Fibroblast of mammary gland (primary cell): ENCODE measurements around the gene MRPS6.
A peak's percentile ranks its signal among the peaks of the same experiment; 100 is the strongest.

ENCODE experiments used
- DNase-seq: peaks from one replicate; pipeline ENCODE4 v3.0.0-alpha.2; 2010; ENCODE audit warnings: low read depth
- H3K4me3 ChIP-seq: 2 replicates; pipeline ENCODE4 v1.5.1; 2011; ENCODE audit warnings: low read depth, mild to moderate bottlenecking, low read length, moderate library complexity; ENCODE audit not compliant: control insufficient read depth
- CTCF ChIP-seq: conservative IDR thresholded peaks from 2 replicates; pipeline ENCODE4 v1.5.1; 2011; ENCODE audit warnings: low read depth, low read length, inconsistent platforms; ENCODE audit not compliant: control insufficient read depth, insufficient read depth

MRPS6 gene

GRCh38 chr21:34073032-34073748 is at the start of gene MRPS6, which contains the start of gene SLC5A3:
Gene MRPS6 (plus strand): TSS chr21:34073578. CDS start chr21:34073701, 123 bp downstream.
Gene SLC5A3 (plus strand): TSS chr21:34073578. CDS start chr21:34095199, 21,621 bp downstream.
- peak; percentile 74 for DNase-seq
- peak within 1 kb of the TSS; percentile 76 for H3K4me3 ChIP-seq
- no peak for TF ChIP-seq CTCF

- DNase-seq: no peak
- H3K4me3 ChIP-seq: no peak overlapping the region
- no peak for TF ChIP-seq CTCF
These were observed 49.5 kb upstream of the MRPS6 start for GRCh38 chr21:34023691-34024373.

DNA sequence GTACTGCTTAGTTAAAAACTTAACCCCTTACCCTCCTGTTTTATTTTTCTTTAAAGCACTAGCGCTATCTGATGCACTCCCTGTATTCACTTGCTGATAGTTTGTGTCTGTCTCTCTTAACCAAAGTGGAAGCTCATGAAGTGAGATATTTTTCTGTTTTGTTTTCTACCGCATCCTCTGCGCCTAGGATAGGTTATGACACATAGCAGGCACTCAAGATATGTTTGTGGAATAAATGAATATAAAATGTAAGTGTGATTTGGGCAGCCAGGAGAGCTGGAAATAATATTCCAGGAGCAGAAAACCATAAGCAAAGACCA is 49.0 kb upstream of the MRPS6 start:
- DNase-seq: no peak
- H3K4me3 ChIP-seq: no peak overlapping the region
- no peak for TF ChIP-seq CTCF

DNA sequence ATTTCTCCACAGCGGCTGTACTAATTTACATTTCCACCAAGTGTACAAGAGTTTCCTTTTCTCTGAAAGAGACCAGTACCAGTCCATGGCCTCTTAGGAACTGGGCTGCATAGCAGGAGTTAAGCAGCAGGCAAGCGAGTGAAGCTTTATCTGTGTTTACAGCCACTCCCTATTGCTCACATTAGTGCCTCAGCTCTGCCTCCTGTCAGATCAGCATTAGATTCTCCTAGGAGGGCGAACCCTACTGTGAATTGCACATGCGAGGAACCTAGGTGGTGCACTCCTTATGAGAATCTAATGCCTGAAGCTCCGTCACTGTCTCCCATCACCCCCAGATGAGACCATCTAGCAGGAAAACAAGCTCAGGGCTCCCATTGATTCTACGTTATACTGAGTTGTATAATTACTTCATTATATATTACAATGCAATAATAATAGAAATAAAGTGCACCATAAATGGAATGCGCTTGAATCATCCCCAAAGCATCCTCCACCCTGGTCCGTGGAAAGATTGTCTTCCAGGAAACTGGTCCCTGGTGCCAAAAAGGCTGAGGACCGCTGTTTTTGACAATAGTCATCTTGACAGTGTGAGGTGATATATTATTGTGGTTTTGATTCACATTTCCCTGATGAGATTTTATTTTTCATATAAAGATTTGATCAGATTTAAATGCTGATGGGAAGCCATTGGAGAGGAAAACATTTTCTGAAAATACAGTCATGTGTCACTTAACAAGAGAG is 45.5 kb upstream of the MRPS6 start:
- no peak for DNase-seq
- TF ChIP-seq CTCF: no peak
- H3K4me3 ChIP-seq: no peak overlapping the region

- no peak for TF ChIP-seq CTCF
- H3K4me3 ChIP-seq: peak overlapping the region; percentile 21
- DNase-seq: peak; percentile 90
These were observed 43.4 kb upstream of the MRPS6 start for GRCh38 chr21:34029743-34030528.

DNA sequence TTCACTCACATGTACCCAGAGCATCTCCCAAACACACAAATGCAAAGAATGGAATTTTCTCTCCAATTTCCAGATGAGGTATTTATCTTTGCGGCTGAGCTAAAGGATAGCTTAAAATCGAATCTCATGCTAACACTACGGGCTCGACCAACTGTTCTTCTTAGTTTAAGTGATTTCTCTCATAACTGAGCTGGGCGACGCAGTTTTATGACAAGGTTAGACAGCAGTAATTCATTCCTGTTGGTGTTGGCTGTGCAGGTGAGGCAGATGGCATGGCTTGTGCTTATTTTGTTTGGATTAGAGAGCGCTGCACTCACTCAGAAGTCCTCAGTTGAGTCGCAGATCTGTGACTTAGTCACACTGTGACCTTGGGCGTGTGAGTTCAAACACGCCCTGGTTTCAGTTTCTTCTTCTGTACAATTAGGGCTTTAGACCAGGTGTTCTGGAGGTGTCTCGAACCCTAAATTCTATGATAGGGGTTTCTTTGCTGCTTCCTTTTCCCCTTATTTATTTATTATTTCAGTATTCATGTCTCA is 41.5 kb upstream of the MRPS6 start:
- H3K4me3 ChIP-seq: no peak overlapping the region
- DNase-seq: no peak
- TF ChIP-seq CTCF: no peak
